CD4-positive, CD25-positive, alpha-beta regulatory T cell (primary cell): ENCODE measurements around the gene DISC1. TPM values are rescaled to one million over a fixed set of nuclear protein-coding genes. Genes with fewer than 3 reads are reported as not detected.

ENCODE experiments used
- ATAC-seq, 2 donors: fragments of 150-1000 bp; cut with Tn5 transposase; one replicate each; pipeline ENCODE4 v1.10.0; 2021; ENCODE audit warnings: low read depth in 2 of 2, moderate number of reproducible peaks in 2 of 2, moderate library complexity in 1 of 2
- DNase-seq, 3 donors: peaks; one replicate each; pipeline versions ENCODE4 v3.0.0 to v3.0.0-alpha.2; 2012 to 2022; ENCODE audit warnings: mixed read lengths in 1 of 3
- H3K27ac ChIP-seq: one replicate; pipeline ENCODE4 v1.7.0; 2013; ENCODE audit warnings: mild to moderate bottlenecking, low read length; ENCODE audit not compliant: insufficient read depth, poor library complexity, severe bottlenecking
- H3K27me3 ChIP-seq: one replicate; pipeline ENCODE4 v1.7.0; 2013; ENCODE audit warnings: low read length; ENCODE audit not compliant: control insufficient read depth, insufficient read depth
- H3K36me3 ChIP-seq: one replicate; pipeline ENCODE4 v1.7.0; 2013; ENCODE audit warnings: mild to moderate bottlenecking, low read length, moderate library complexity; ENCODE audit not compliant: control insufficient read depth, insufficient read depth
- H3K4me1 ChIP-seq: 2 replicates; pipeline ENCODE4 v1.7.0; 2013; ENCODE audit warnings: mild to moderate bottlenecking, low read length; ENCODE audit not compliant: insufficient read depth, control insufficient read depth, poor library complexity, severe bottlenecking
- H3K4me3 ChIP-seq: one replicate; pipeline ENCODE4 v1.7.0; 2013; ENCODE audit warnings: low read depth, mild to moderate bottlenecking, low read length, moderate library complexity
- H3K9me3 ChIP-seq, 2 experiments: 1 replicate in 1 of 2; 2 replicates in 1 of 2; pipeline ENCODE4 v1.7.0; 2013; ENCODE audit warnings: low read length in 2 of 2, mild to moderate bottlenecking in 1 of 2, moderate library complexity in 1 of 2; ENCODE audit not compliant: control insufficient read depth in 2 of 2
- H3K27ac Mint-ChIP-seq, 3 donors: one replicate each; pipeline ENCODE4 v1.8.0; 2020 to 2022; ENCODE audit warnings: mild to moderate bottlenecking in 3 of 3, mixed read lengths in 3 of 3, moderate library complexity in 2 of 3
- H3K27me3 Mint-ChIP-seq: one replicate; pipeline ENCODE4 v1.8.0; 2022; ENCODE audit warnings: mild to moderate bottlenecking, mixed read lengths
- H3K36me3 Mint-ChIP-seq: one replicate; pipeline ENCODE4 v1.8.0; 2020; ENCODE audit warnings: mixed read lengths
- H3K4me1 Mint-ChIP-seq, 4 donors: one replicate each; pipeline ENCODE4 v1.8.0; 2020 to 2022; ENCODE audit warnings: mixed read lengths in 4 of 4, mild to moderate bottlenecking in 1 of 4
- H3K4me3 Mint-ChIP-seq, 4 donors: one replicate each; pipeline ENCODE4 v1.8.0; 2020 to 2022; ENCODE audit warnings: mild to moderate bottlenecking in 4 of 4, mixed read lengths in 4 of 4, moderate library complexity in 3 of 4
- H3K9me3 Mint-ChIP-seq, 7 donors: one replicate each; pipeline ENCODE4 v1.8.0; 2020 to 2022; ENCODE audit warnings: mixed read lengths in 7 of 7, mild to moderate bottlenecking in 3 of 7, moderate library complexity in 2 of 7
- polyA plus RNA-seq, 4 donors: library from polyadenylated mRNA; unstranded; fragments of 300-500 nt; fragmentation: Illumina TruSeq; gene quantifications; one replicate each; pipeline ENCODE4 v1.2.3, GENCODE V29; 2021
- total RNA-seq: library from RNA; stranded (reverse); gene quantifications from one replicate; pipeline ENCODE4 v1.2.3, GENCODE V29; 2022

DISC1 gene
- total and polyA plus RNA-seq, 5 donors from 2014 or later: 0.78 to 25.5 (median 2.5) TPM

DNA sequence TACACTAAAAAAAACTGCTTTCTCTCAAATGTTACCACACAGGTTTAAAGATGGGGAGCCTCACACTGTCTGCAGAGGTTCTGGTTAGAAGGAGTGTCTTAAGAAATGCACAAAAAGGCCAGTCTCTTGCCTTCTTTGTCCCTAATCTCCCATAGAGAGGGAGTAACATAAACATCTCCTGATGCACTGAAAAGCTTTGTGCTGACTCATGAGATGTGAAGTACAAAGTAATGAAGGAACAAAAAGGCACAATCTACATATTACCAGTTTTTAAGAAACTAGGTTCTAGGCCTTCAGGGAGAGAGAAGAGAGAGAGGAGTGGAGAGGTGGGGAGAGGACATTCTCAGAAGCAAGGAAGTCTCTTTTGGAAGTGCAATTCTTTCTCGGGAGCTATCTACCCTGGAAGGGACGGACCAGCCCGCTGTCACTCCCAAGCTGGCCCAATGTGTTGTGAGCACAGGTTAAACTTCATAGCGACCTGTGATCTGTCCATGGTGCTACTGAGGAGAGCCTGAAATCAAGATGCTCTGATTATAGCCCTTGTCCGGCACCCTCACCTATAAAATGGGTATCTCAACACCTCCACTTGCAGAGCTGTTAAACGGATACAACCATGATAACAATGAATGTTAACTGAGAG is 458.1 kb downstream of the DISC1 start:
- Mint-ChIP-seq H3K27me3 (peaks cover 4% of the 10 kb centered on the region), H3K36me3 (no peaks in the 10 kb centered on the region)
- H3K4me1 ChIP-seq: no peaks in the 10 kb centered on the region

GRCh38 chr1:232090816-232091215 is 464.2 kb downstream of the DISC1 start:
- Histone ChIP-seq H3K27ac (no peak overlapping the region), H3K36me3 (no peaks in the 10 kb centered on the region), H3K4me3 (no peak overlapping the region), H3K9me3 (no peaks in the 10 kb centered on the region), H3K27me3 (no peaks in the 10 kb centered on the region), H3K4me1 (no peaks in the 10 kb centered on the region)
- no peak overlapping the region for H3K4me3 Mint-ChIP-seq
- H3K36me3 Mint-ChIP-seq: no peaks in the 10 kb centered on the region
- no peak overlapping the region for H3K27ac Mint-ChIP-seq
- ATAC-seq: no peak
- no peak for DNase-seq
- peaks cover 12% of the 10 kb centered on the region for H3K27me3 Mint-ChIP-seq
- no peaks in the 10 kb centered on the region for H3K9me3 Mint-ChIP-seq
- no peaks in the 10 kb centered on the region for H3K4me1 Mint-ChIP-seq

More for the DNA sequence above, 458.1 kb downstream of the DISC1 start:
- no peaks in the 10 kb centered on the region for H3K36me3 ChIP-seq
- Mint-ChIP-seq H3K4me1 (no peaks in the 10 kb centered on the region), H3K9me3 (peaks cover 0 to 18% (median 4%) of the 10 kb centered on the region in 7 donors), H3K27ac (no peak overlapping the region), H3K4me3 (no peak overlapping the region)
- DNase-seq (no peak), ATAC-seq (no peak)
- H3K27ac ChIP-seq: no peak overlapping the region
- H3K9me3 ChIP-seq: no peaks in the 10 kb centered on the region
- H3K27me3 ChIP-seq: no peaks in the 10 kb centered on the region
- no peak overlapping the region for H3K4me3 ChIP-seq

Other genes with a start within 250 kb of the DISC1 start
- 18.4 TPM for gene EGLN1, start 204.5 kb upstream of the DISC1 start, total RNA-seq
- 10 to 100 TPM; 20.7 to 31.6 (median 24.2) TPM for gene EGLN1, start 204.5 kb upstream of the DISC1 start, polyA plus RNA-seq
- 34.8 TPM for gene TSNAX, start 98.1 kb upstream of the DISC1 start, total RNA-seq
- gene TSNAX, start 98.1 kb upstream of the DISC1 start, polyA plus RNA-seq: 100 to 1,000 TPM in 2 of 4 donors, 10 to 100 TPM in 2; 93.4 to 117 (median 106) TPM